22Rv1 (cell line): ENCODE data around the gene MIPEP.

Experiments used
- CTCF ChIP-seq: fragments of 450-650 bp; IDR thresholded peaks from 2 replicates; pipeline ENCODE4 v1.5.1; 2017; ENCODE audit warnings: mild to moderate bottlenecking
- ZFX ChIP-seq: fragments of 450-650 bp; IDR thresholded peaks from 2 replicates; pipeline ENCODE4 v1.6.1; 2017; ENCODE audit warnings: antibody characterized with exemption, borderline replicate concordance

- TF ChIP-seq CTCF = no peak
- TF ChIP-seq ZFX = no peak
Observed at GRCh38 chr13:23870356-23871140, 18.7 kb downstream of the MIPEP start.
